GM12891 (cell line): ENCODE data around the gene PDE5A.
A peak's percentile ranks its signal among the peaks of the same experiment; 100 is the strongest.
"Not testable (repeated sequence)": the region's sequence is repeated elsewhere in the genome, so short reads cannot be mapped to it uniquely, and the experiment has no call there.

Experiments
- POLR2AphosphoS5 ChIP-seq: IDR thresholded peaks from 2 replicates; pipeline ENCODE4 v1.6.1; 2011; ENCODE audit warnings: low read depth, low read length, control low read depth
- TAF1 ChIP-seq: IDR thresholded peaks from 2 replicates; pipeline ENCODE4 v1.6.1; 2011; ENCODE audit warnings: low read depth, low read length, control low read depth

GRCh38 chr4:119454491-119455270 is 173.9 kb downstream of the PDE5A start:
- peak; percentile 56 for TF ChIP-seq TAF1
- not testable (repeated sequence) for TF ChIP-seq POLR2AphosphoS5
